ENCODE measurements around the gene SNUPN.

DNA sequence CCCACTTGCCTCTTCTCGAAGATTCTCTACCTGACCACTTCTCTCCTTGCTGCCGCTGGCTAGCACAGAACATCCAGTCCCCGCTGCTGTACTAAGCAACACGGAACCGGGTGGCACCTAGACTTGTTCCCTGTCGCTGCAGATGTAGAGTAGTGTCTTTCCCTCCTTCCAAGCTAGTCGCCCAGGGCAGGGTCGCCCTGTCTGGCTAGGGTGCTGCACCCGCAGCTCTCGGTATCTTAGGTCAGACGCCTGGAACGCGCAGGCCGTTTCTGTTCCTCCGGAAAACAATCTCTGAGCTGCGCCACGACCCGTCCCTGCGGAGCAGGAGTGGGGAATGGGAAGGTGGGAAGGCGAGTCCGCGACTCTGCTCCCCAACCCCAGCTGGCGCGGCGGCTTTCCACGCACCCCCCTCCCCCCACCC, 21.4 kb upstream of the SNUPN start:
- TF ChIP-seq, protein P1, sequence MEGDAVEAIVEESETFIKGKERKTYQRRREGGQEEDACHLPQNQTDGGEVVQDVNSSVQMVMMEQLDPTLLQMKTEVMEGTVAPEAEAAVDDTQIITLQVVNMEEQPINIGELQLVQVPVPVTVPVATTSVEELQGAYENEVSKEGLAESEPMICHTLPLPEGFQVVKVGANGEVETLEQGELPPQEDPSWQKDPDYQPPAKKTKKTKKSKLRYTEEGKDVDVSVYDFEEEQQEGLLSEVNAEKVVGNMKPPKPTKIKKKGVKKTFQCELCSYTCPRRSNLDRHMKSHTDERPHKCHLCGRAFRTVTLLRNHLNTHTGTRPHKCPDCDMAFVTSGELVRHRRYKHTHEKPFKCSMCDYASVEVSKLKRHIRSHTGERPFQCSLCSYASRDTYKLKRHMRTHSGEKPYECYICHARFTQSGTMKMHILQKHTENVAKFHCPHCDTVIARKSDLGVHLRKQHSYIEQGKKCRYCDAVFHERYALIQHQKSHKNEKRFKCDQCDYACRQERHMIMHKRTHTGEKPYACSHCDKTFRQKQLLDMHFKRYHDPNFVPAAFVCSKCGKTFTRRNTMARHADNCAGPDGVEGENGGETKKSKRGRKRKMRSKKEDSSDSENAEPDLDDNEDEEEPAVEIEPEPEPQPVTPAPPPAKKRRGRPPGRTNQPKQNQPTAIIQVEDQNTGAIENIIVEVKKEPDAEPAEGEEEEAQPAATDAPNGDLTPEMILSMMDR (IDR thresholded peaks at IDR 0.05): no peak
- peak in 1 of 2 donors; percentile 46 for TF ChIP-seq POLR2A (IDR thresholded peaks at IDR 0.05)
